HG02610 (cell line): ENCODE data around the gene KAT2A.

Source experiments
- ATAC-seq: cut with Tn5 transposase; IDR thresholded peaks from one replicate; pipeline ENCODE4 v1.9.1; 2021; ENCODE audit warnings: mild to moderate bottlenecking, moderate library complexity; ENCODE audit not compliant: unreplicated experiment

The KAT2A gene

GRCh38 chr17:42096360-42097111, 24.6 kb downstream of the KAT2A start:
- ATAC-seq: no peak

- ATAC-seq: no peak
These were observed 26.6 kb downstream of the KAT2A start for GRCh38 chr17:42094375-42095069.

GRCh38 chr17:42092939-42093338, 28.2 kb downstream of the KAT2A start:
- ATAC-seq: no peak

GRCh38 chr17:42090964-42091790, 30.0 kb downstream of the KAT2A start:
- no peak for ATAC-seq

- ATAC-seq: no peak
These were observed 32.4 kb downstream of the KAT2A start for GRCh38 chr17:42088736-42089135.

- ATAC-seq: no peak
These were observed 33.1 kb downstream of the KAT2A start for GRCh38 chr17:42087736-42088705.

- ATAC-seq: no peak
These were observed 34.0 kb downstream of the KAT2A start for GRCh38 chr17:42087042-42087701.

GRCh38 chr17:42081516-42082129, 39.5 kb downstream of the KAT2A start:
- ATAC-seq: no peak

GRCh38 chr17:42079541-42079940, 41.6 kb downstream of the KAT2A start:
- ATAC-seq: no peak

GRCh38 chr17:42078396-42079043, 42.6 kb downstream of the KAT2A start:
- ATAC-seq: no peak

GRCh38 chr17:42077755-42078154, 43.4 kb downstream of the KAT2A start:
- ATAC-seq: no peak

- no peak for ATAC-seq
These were observed 44.2 kb downstream of the KAT2A start for GRCh38 chr17:42076797-42077559.

- ATAC-seq: no peak
These were observed 45.4 kb downstream of the KAT2A start for GRCh38 chr17:42075789-42076188.

GRCh38 chr17:42072323-42073187, 48.6 kb downstream of the KAT2A start:
- no peak for ATAC-seq

- ATAC-seq: no peak
These were observed 49.4 kb downstream of the KAT2A start for GRCh38 chr17:42071810-42072209.

- ATAC-seq: no peak
These were observed 52.2 kb downstream of the KAT2A start for GRCh38 chr17:42068979-42069378.

GRCh38 chr17:42067371-42068091, 53.6 kb downstream of the KAT2A start:
- no peak for ATAC-seq
